ENCODE data around the gene CLN6. TPM values are rescaled to one million over a fixed set of nuclear protein-coding genes. Genes with fewer than 3 reads are reported as not detected.
"Not testable (repeated sequence)": the region's sequence is repeated elsewhere in the genome, so short reads cannot be mapped to it uniquely, and the experiment has no call there.

Gene CLN6
- total and polyA plus RNA-seq, 2 experiments from 2014 or later = 10.7 to 18.7 TPM

DNA sequence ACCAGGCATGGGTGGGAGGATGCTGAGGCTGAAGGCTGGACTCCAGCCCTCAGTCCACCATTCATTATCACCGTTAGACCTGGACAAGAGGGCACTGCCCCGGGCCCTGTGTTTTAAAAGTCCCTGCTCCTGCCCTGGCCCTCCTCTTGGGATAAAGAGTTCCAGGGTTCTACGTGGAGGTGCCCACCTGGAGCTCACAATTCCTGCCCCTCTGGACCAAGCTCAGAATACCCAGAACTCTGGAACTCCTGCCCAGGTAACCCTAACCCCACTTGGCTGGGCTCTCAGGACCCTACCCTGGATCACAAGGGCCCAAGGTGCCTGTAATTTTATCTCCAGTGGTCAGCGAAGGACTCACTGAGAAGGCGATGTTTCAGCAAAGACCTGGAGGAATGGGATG is 25.6 kb downstream of the CLN6 start:
- TF ChIP-seq EZH2phosphoT487 (IDR thresholded peaks at IDR 0.05; ENCODE audit: low read depth, severe bottlenecking, unreplicated experiment) (no peak), EZH2 (IDR thresholded peaks at IDR 0.05; ENCODE audit: borderline replicate concordance) (no peak)
- TF ChIP-seq, protein P1, sequence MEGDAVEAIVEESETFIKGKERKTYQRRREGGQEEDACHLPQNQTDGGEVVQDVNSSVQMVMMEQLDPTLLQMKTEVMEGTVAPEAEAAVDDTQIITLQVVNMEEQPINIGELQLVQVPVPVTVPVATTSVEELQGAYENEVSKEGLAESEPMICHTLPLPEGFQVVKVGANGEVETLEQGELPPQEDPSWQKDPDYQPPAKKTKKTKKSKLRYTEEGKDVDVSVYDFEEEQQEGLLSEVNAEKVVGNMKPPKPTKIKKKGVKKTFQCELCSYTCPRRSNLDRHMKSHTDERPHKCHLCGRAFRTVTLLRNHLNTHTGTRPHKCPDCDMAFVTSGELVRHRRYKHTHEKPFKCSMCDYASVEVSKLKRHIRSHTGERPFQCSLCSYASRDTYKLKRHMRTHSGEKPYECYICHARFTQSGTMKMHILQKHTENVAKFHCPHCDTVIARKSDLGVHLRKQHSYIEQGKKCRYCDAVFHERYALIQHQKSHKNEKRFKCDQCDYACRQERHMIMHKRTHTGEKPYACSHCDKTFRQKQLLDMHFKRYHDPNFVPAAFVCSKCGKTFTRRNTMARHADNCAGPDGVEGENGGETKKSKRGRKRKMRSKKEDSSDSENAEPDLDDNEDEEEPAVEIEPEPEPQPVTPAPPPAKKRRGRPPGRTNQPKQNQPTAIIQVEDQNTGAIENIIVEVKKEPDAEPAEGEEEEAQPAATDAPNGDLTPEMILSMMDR (IDR thresholded peaks at IDR 0.05; ENCODE audit: poor library complexity) = no peak
- Histone ChIP-seq H3K27ac (peak overlapping the region; percentile 97), H3K9me3 (ENCODE audit: low read depth) (no peaks in the 10 kb centered on the region), H3K79me2 (peaks cover 51% of the 10 kb centered on the region), H3K4me3 (no peak overlapping the region), H4K20me1 (ENCODE audit: insufficient read depth, poor library complexity, severe bottlenecking) (peaks cover 4% of the 10 kb centered on the region), H3K36me3 (replicated peaks; ENCODE audit: insufficient read depth, low read depth) (no peaks in the 10 kb centered on the region), H2AFZ (no peak overlapping the region), H3K27me3 (no peaks in the 10 kb centered on the region), H3K4me1 (ENCODE audit: insufficient read depth) (peaks cover 54% of the 10 kb centered on the region), H3K4me2 (peak overlapping the region; percentile 77), H3K9me2 (replicated peaks; ENCODE audit: insufficient read depth) (no peaks in the 10 kb centered on the region)
- no peak for DNase-seq (ENCODE audit: low spot score)
- 98% methylated on average over 5 of the region's 5 CpGs for WGBS (ENCODE audit: low lambda C conversion rate, missing lambda C conversion rate)

DNA sequence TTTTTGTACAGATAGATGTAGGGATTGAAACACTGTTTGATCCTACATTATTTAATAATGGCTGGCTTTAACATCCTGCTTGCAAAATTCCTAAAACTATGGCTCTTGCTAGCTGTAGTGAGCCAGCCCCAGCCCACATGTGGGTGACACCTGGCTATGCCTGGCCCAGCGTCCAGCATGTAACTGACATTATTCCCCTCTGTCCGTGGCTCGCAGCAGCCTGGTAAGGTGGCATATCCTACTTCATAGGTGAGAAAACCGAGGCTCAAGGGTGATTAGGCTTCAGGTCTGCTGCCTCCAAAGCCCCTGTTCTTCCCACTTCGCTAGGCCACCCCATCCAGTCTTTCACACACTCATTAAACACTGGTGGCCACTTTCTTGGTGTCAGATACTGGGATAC is 26.0 kb downstream of the CLN6 start:
- Histone ChIP-seq H3K9me2 (replicated peaks; ENCODE audit: insufficient read depth) (no peaks in the 10 kb centered on the region), H3K4me2 (peak overlapping the region; percentile 77), H4K20me1 (ENCODE audit: insufficient read depth, poor library complexity, severe bottlenecking) (peaks cover 4% of the 10 kb centered on the region), H3K9me3 (ENCODE audit: low read depth) (no peaks in the 10 kb centered on the region), H3K4me3 (no peak overlapping the region), H3K79me2 (peaks cover 51% of the 10 kb centered on the region), H3K4me1 (ENCODE audit: insufficient read depth) (peaks cover 54% of the 10 kb centered on the region), H3K27ac (no peak overlapping the region), H3K36me3 (replicated peaks; ENCODE audit: insufficient read depth, low read depth) (no peaks in the 10 kb centered on the region), H3K27me3 (no peaks in the 10 kb centered on the region), H2AFZ (no peak overlapping the region)
- 93% methylated on average over 5 of the region's 5 CpGs for WGBS (ENCODE audit: low lambda C conversion rate, missing lambda C conversion rate)
- no peak for DNase-seq (ENCODE audit: low spot score)
- TF ChIP-seq, protein P1 (IDR thresholded peaks at IDR 0.05; ENCODE audit: poor library complexity) = no peak
- TF ChIP-seq EZH2phosphoT487 (IDR thresholded peaks at IDR 0.05; ENCODE audit: low read depth, severe bottlenecking, unreplicated experiment) (no peak), EZH2 (IDR thresholded peaks at IDR 0.05; ENCODE audit: borderline replicate concordance) (no peak)

DNA sequence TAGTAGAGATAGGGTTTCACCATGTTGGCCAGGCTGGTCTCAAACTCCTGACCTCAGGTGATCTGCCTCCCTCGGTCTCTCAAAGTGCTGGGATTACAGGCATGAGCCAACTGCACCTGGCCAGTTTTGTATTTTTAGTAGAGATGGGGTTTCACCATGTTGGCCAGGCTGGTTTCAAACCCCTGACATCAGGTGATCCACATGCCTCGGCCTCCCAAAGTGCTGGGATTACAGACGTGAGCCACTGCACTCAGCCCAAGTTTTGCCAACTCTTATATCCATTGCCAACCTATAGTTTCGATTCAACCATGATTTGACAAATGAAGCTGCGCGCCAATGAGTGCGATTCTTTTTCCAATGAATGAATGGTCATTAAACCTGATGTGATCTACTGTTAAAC is 26.5 kb downstream of the CLN6 start:
- not testable (repeated sequence) for DNase-seq (ENCODE audit: low spot score); H3K27me3 ChIP-seq; H3K4me3 ChIP-seq; H3K9me2 ChIP-seq (replicated peaks; ENCODE audit: insufficient read depth); H3K27ac ChIP-seq; H2AFZ ChIP-seq; H3K36me3 ChIP-seq (replicated peaks; ENCODE audit: insufficient read depth, low read depth); H4K20me1 ChIP-seq (ENCODE audit: insufficient read depth, poor library complexity, severe bottlenecking); H3K9me3 ChIP-seq (ENCODE audit: low read depth)
- H3K4me1 ChIP-seq (ENCODE audit: insufficient read depth) = peaks cover 54% of the 10 kb centered on the region
- H3K79me2 ChIP-seq = peaks cover 51% of the 10 kb centered on the region
- WGBS (ENCODE audit: low lambda C conversion rate, missing lambda C conversion rate) = 96% methylated on average over 7 of the region's 7 CpGs
- peak overlapping the region; percentile 77 for H3K4me2 ChIP-seq

DNA sequence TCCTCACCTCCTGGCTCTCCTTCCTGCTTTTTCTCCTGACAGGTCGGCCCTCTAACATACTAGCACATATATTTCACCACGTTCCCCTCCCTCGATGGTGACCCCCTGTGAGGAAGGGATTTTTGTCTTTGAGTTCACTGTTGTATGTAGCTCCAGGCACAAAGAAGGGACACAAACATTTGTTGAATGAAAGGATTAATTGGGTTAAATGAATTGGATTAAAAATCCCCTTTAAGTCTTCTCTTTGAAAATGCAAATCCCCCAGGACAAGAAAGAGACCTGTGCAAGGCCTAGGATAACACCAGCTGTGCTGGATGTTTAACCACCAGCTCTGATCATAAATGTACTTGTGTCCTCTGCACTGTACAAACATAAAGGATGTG is 27.7 kb downstream of the CLN6 start:
- Histone ChIP-seq H3K9me2 (replicated peaks; ENCODE audit: insufficient read depth) (no peaks in the 10 kb centered on the region), H3K27me3 (no peaks in the 10 kb centered on the region), H3K79me2 (peaks cover 51% of the 10 kb centered on the region), H4K20me1 (ENCODE audit: insufficient read depth, poor library complexity, severe bottlenecking) (peaks cover 4% of the 10 kb centered on the region), H3K4me2 (peak overlapping the region; percentile 57), H3K9me3 (ENCODE audit: low read depth) (no peaks in the 10 kb centered on the region), H2AFZ (no peak overlapping the region), H3K27ac (peak overlapping the region; percentile 7), H3K4me3 (no peak overlapping the region), H3K4me1 (ENCODE audit: insufficient read depth) (peaks cover 54% of the 10 kb centered on the region), H3K36me3 (replicated peaks; ENCODE audit: insufficient read depth, low read depth) (no peaks in the 10 kb centered on the region)
- no peak for TF ChIP-seq EZH2phosphoT487 (IDR thresholded peaks at IDR 0.05; ENCODE audit: low read depth, severe bottlenecking, unreplicated experiment)
- no peak for TF ChIP-seq EZH2 (IDR thresholded peaks at IDR 0.05; ENCODE audit: borderline replicate concordance)
- 30% methylated on average over 3 of the region's 3 CpGs for WGBS (ENCODE audit: low lambda C conversion rate, missing lambda C conversion rate)
- no peak for DNase-seq (ENCODE audit: low spot score)
